Activated CD8-positive, alpha-beta T cell treated with anti-CD3 and anti-CD28 coated beads, Interleukin-2, amount 10 ng/mL, durations not matched to agents 7 days and 5 days (primary cell): Measurements from ENCODE around the gene TAS1R3. TPM values are rescaled to one million over a fixed set of nuclear protein-coding genes. Genes with fewer than 3 reads are reported as not detected.

Experiments
- ATAC-seq: fragments of 150-1000 bp; cut with Tn5 transposase; one replicate; pipeline ENCODE4 v1.10.0; 2021; ENCODE audit warnings: moderate library complexity
- CTCF ChIA-PET: fragments of 350-600 bp; sonication (Branson Sonifier 250); formaldehyde crosslinking; loops from one replicate; lab custom pipeline; 2021; ENCODE audit warnings: antibody characterized with exemption; lab: Charles Lee
- POLR2A ChIA-PET: fragments of 350-600 bp; sonication (Branson Sonifier 250); formaldehyde crosslinking; loops from one replicate; lab custom pipeline; 2021; ENCODE audit warnings: antibody characterized with exemption; lab: Charles Lee
- DNase-seq: peaks from one replicate; pipeline ENCODE4 v3.0.0-alpha.2; 2020
- H3K27ac Mint-ChIP-seq: one replicate; pipeline ENCODE4 v1.8.0; 2021; ENCODE audit warnings: mild to moderate bottlenecking, mixed read lengths
- H3K27me3 Mint-ChIP-seq: one replicate; pipeline ENCODE4 v1.8.0; 2021; ENCODE audit warnings: low read depth, mixed read lengths
- H3K36me3 Mint-ChIP-seq: one replicate; pipeline ENCODE4 v1.8.0; 2021; ENCODE audit warnings: low read depth, mixed read lengths
- H3K4me1 Mint-ChIP-seq: one replicate; pipeline ENCODE4 v1.8.0; 2021; ENCODE audit warnings: low read depth, mixed read lengths
- H3K4me3 Mint-ChIP-seq: one replicate; pipeline ENCODE4 v1.8.0; 2021; ENCODE audit warnings: mild to moderate bottlenecking, mixed read lengths
- H3K9me3 Mint-ChIP-seq: one replicate; pipeline ENCODE4 v1.8.0; 2022; ENCODE audit warnings: mixed read lengths; ENCODE audit not compliant: insufficient read depth
- total RNA-seq, 2 experiments: library from RNA; stranded (reverse); gene quantifications; one replicate each; pipeline ENCODE4 v1.2.3, GENCODE V29; 2021

TAS1R3 gene
- total RNA-seq, 2 experiments from 2014 or later, result 0.78 to 1.2 TPM

DNA sequence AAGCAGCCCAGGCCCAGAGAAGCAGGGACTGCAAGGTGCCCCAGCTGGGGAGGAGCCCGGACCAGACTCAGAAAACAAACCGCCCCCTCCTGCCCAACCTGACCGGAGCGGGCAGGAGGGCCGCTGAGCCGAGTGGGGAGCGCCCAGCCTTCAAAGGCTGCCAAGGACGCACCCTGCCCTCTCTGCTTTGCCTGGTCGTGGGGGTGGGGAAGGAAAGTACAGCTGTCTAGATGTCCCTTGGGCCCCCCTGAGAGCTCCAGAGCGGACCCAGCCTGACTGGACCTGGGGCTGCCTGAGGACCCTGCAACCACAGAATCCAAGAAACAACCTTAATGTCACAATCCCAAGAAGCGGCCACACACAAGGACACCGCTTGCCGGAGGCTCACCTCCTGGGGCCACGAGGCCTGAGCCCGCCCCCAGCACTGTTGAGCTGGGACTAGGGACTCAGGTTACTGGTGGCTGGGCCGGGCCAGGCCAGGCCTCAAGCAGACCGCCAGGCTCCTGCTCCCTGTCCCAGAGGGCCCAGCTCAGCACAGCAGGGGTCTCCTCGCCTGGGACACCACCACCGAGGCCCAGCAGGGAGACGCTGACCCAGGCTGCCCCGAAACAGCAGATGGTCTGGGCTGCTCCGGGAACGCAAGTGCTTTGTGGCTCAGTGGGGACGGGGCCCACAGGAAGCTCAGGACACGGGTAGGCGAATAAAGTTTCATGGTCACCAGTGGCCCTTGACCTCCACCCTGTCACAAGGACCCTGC is 16.8 kb downstream of the TAS1R3 start:
- Mint-ChIP-seq H3K9me3 (no peaks in the 10 kb centered on the region), H3K27ac (peak overlapping the region; percentile 57), H3K27me3 (peaks cover 9% of the 10 kb centered on the region), H3K36me3 (no peaks in the 10 kb centered on the region), H3K4me1 (peaks cover 27% of the 10 kb centered on the region), H3K4me3 (peak overlapping the region; percentile 70)
- POLR2A ChIA-PET, result no interaction called here
- CTCF ChIA-PET, result interaction anchor here (1.0 to 2.6 kb wide), 4 partner anchors 14 to 225 kb away, joined by 3 to 12 read pairs (median 6); partner anchors contain the start of gene AURKAIP1
- DNase-seq (no peak), ATAC-seq (no peak)

- Mint-ChIP-seq H3K4me1 (peaks cover 27% of the 10 kb centered on the region), H3K9me3 (no peaks in the 10 kb centered on the region), H3K27ac (peak overlapping the region; percentile 57), H3K27me3 (peaks cover 15% of the 10 kb centered on the region), H3K36me3 (no peaks in the 10 kb centered on the region), H3K4me3 (peak overlapping the region; percentile 70)
- POLR2A ChIA-PET, result interaction anchor here (0.6 kb wide), 1 partner anchor 72 kb away, joined by 3 read pairs; no protein-coding TSS in a partner anchor
- CTCF ChIA-PET, result interaction anchor here (1.0 to 2.6 kb wide), 4 partner anchors 15 to 226 kb away, joined by 3 to 12 read pairs (median 6); partner anchors contain the start of gene AURKAIP1
- no peak for DNase-seq
- peak; percentile 47 for ATAC-seq
Measured at GRCh38 chr1:1348420-1349255, 17.6 kb downstream of the TAS1R3 start.

DNA sequence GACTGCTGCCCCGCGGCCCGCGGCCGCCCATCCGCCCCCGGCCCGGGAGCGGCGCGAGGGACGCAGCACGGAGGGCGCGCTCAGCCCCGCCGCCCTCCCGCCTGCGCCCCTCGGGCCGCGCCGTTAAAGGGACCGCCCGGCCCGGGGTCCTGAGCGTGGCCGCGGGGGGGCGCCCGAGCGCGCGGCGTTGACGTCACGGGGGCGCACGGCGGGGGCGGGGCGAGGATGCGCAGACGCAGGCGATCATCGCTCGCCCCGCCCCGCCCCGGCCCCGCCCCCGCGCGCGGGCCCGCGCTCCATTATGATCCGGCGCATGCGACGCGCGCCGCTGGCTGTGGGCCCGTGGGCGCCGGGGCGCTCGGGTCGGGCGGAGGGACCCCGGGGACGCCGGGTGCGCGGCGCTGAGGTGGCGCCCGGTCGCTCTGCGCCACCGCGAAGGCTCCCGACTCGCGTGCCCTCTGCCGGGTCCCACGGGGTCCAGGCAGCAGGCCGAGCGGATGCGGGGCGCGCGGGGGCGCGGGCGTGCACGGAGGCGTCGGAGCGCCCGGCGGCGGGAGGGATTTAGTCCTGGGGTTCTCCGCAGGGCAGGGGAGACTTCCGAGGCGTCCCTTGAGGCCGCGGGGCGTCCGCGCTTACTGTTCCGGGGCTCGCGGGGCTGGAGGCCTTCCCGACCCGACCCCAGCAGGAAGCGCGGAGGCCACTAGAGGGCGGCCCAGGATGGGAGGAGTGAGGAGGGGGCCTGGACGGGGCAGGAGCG is 18.4 kb downstream of the TAS1R3 start, which contains the start of gene DVL1:
TSS of gene DVL1 (minus strand) at position 163 of the 757 bp plus-strand sequence. CDS start 353 bp downstream, outside the sequence.
- CTCF ChIA-PET, result interaction anchor here (1.9 to 2.6 kb wide), 2 partner anchors 22 to 26 kb away, joined by 8 to 12 read pairs; partner anchors contain the start of gene AURKAIP1
- H3K27ac Mint-ChIP-seq, result peak within 1 kb of the TSS; percentile 57

DNA sequence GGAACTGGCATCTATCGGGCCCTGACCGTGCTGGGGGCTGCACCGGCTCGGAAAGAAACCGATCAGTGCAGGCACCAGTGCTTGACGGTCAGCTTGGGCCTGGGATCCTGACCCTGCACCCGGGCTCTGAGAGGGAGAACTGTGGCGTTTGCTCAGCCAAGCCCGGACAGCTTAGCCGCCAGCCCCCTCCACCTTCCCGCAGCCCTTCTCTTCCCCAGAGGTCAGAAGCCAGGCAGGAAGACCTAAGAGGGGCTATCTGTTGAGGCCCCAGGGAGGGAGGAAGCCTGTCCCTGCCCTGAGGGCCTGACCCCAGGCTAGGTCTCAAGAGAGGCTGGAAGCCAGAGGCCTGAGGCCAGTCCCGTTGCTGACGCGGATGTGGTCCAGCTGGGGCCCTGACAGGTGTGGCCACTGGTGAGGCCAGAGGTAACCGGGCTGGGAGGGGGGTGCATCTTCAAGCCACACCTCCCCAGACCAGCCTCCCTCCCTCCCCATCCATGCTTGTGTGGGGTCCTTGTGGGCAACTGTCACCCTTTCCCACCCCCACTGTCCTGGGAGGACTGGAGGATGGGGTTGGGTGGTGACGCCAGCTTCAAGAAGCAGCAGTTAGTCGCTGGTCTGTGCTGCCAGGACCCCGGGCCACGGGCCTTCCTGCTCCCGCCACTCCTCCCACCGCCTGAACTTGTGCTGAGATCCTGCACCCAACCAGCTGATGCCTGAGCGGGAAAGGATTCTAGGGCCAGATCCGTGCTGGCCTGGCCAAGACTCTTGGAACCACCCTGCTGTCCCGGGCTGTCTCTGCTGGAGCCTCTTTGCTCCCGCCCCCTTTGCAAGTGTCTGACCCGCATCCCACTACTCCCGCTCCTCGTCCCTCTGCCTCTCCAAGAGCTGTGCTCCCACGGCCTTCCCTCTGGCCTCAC is 20.7 kb downstream of the TAS1R3 start:
- ChIA-PET POLR2A (interaction anchor here (1.1 kb wide), 1 partner anchor 19 kb away, joined by 4 read pairs; no protein-coding TSS in a partner anchor), CTCF (interaction anchor here (2.7 kb wide), 1 partner anchor 20 kb away, joined by 14 read pairs; no protein-coding TSS in a partner anchor)
- H3K27ac Mint-ChIP-seq, result peak overlapping the region; percentile 70
- DNase-seq, result no peak
- peak overlapping the region; percentile 56 for H3K4me3 Mint-ChIP-seq
- H3K4me1 Mint-ChIP-seq, result peaks cover 25% of the 10 kb centered on the region
- peaks cover 21% of the 10 kb centered on the region for H3K27me3 Mint-ChIP-seq
- no peaks in the 10 kb centered on the region for H3K9me3 Mint-ChIP-seq
- ATAC-seq, result no peak
- no peaks in the 10 kb centered on the region for H3K36me3 Mint-ChIP-seq

More for the DNA sequence above, 18.4 kb downstream of the TAS1R3 start, which contains the start of gene DVL1:
- peaks cover 21% of the 10 kb centered on the region for H3K27me3 Mint-ChIP-seq
- no peaks in the 10 kb centered on the region for H3K9me3 Mint-ChIP-seq
- H3K4me1 Mint-ChIP-seq, result peaks cover 29% of the 10 kb centered on the region
- POLR2A ChIA-PET, result no interaction called here
- H3K4me3 Mint-ChIP-seq, result peak within 1 kb of the TSS; percentile 70
- peak; percentile 84 for ATAC-seq
- H3K36me3 Mint-ChIP-seq, result no peaks in the 10 kb centered on the region
- peak; percentile 73 for DNase-seq

DNA sequence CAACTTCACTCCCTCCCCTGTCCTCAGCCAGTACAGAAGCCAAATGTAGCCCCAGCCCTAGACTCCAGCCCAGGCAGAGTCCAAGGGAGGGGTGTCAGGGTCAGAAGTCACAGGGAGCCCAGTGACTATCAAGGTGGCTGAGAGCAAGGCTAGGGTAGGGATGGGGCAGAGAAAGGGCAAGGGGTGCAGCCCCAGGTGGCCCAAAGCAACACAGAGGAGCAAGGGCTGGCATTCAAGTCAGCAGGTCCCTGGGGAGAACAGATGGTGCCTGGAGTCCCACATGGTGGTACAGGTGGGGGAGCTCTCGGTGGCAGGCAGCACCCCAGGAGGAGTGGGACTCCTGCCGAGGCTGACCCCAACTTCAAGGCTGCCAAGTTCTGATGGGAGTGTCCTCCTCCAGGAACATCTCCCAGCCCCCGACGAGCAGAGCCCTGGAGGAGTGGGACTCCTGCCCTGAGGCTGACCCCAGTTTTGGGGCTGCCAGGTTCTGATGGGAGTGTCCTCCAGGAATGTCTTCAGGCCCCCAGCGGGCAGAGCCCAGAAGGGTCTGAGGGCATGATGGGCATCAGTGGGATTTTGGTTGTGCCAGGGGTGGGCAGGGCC is 21.8 kb downstream of the TAS1R3 start:
- Mint-ChIP-seq H3K4me1 (peaks cover 16% of the 10 kb centered on the region), H3K27ac (no peak overlapping the region), H3K27me3 (peaks cover 23% of the 10 kb centered on the region), H3K9me3 (no peaks in the 10 kb centered on the region), H3K4me3 (no peak overlapping the region), H3K36me3 (no peaks in the 10 kb centered on the region)
- ChIA-PET POLR2A (no interaction called here), CTCF (interaction anchor here (2.7 kb wide), 1 partner anchor 19 kb away, joined by 14 read pairs; no protein-coding TSS in a partner anchor)
- no peak for DNase-seq
- no peak for ATAC-seq

DNA sequence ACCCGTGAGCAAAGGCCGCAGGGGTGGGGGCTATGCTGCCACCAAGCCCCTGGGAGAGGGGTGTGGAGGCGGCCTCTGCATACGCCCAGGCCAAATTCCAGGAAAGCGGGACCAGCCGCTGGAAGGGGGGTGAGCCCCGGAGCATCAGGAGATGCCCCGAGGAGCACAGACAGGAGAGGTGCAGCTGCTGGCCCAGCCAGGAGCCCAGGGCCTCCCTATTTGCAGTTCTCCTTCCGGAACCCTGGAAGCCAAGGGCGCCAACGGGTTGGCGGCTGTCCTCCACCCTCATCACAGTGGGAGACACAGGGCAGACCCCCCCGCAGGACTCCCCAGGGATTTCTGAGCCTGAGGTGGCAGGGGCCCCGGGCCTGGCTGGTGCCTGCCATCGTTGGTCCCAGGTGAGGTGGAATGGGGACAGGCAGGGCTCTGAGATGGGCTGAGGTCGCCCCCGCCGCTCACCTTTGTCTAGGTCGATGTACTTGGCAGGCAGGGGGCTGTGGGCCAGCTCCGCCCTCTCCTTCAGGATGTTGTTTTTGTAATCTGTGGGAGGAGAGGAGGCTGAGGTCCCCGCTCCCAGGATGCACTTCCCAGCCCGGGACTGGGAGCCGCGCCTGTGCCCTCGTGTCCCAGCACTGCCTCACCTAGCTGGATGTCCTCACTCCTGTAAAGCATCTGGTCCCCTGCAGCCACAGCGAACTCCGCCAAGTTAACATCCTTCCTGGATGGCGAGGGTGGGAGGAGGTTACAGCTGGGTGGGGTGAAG is 22.5 kb downstream of the TAS1R3 start:
- H3K4me3 Mint-ChIP-seq, result no peak overlapping the region
- H3K36me3 Mint-ChIP-seq, result no peaks in the 10 kb centered on the region
- peaks cover 23% of the 10 kb centered on the region for H3K27me3 Mint-ChIP-seq
- ATAC-seq (no peak), DNase-seq (no peak)
- H3K27ac Mint-ChIP-seq, result no peak overlapping the region
- ChIA-PET POLR2A (interaction anchor here (0.6 to 0.7 kb wide), 2 partner anchors 18 to 146 kb away, joined by 3 read pairs; no protein-coding TSS in a partner anchor), CTCF (interaction anchor here (2.7 kb wide), 1 partner anchor 18 kb away, joined by 14 read pairs; no protein-coding TSS in a partner anchor)
- no peaks in the 10 kb centered on the region for H3K9me3 Mint-ChIP-seq
- H3K4me1 Mint-ChIP-seq, result peaks cover 16% of the 10 kb centered on the region

GRCh38 chr1:1354271-1355247 is 23.5 kb downstream of the TAS1R3 start:
- ATAC-seq, result no peak
- POLR2A ChIA-PET, result interaction anchor here (0.7 to 1.3 kb wide), 2 partner anchors 17 to 21 kb away, joined by 3 to 7 read pairs; partner anchors contain the start of gene AURKAIP1

DNA sequence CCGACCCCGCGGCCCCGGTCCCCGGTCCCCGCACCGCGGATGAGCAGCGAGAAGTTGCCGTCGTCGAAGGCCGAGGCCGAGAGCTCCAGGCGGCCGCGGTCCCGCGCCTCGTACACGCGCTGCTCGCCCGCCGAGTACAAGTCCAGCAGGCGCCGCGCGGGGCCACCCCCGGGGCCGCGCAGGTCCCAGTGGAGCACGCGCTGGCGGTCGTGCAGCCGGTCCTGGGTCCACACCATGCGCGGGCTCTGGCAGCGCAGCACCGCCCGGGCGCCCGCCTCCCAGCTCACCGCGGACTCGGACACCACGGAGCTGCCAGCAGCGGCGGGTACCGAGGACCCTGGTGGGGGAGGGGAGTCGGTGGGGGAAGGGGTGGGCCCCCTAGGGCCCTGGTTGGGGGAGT is 24.3 kb downstream of the TAS1R3 start:
- DNase-seq, result no peak
- CTCF ChIA-PET, result no interaction called here
- Mint-ChIP-seq H3K4me3 (no peak overlapping the region), H3K27ac (no peak overlapping the region), H3K27me3 (peaks cover 26% of the 10 kb centered on the region), H3K4me1 (peaks cover 27% of the 10 kb centered on the region), H3K36me3 (no peaks in the 10 kb centered on the region), H3K9me3 (no peaks in the 10 kb centered on the region)
- peak; percentile 15 for ATAC-seq
- POLR2A ChIA-PET, result interaction anchor here (1.3 kb wide), 1 partner anchor 20 kb away, joined by 7 read pairs; the partner anchor contains the start of gene AURKAIP1

More at GRCh38 chr1:1354271-1355247, 23.5 kb downstream of the TAS1R3 start:
- no peak for DNase-seq
- Mint-ChIP-seq H3K27ac (no peak overlapping the region), H3K27me3 (peaks cover 26% of the 10 kb centered on the region), H3K4me1 (peaks cover 25% of the 10 kb centered on the region), H3K36me3 (no peaks in the 10 kb centered on the region), H3K9me3 (no peaks in the 10 kb centered on the region), H3K4me3 (no peak overlapping the region)
- CTCF ChIA-PET, result no interaction called here
